K562 (cell line): ENCODE data around the gene ACSS1. TPM values are rescaled to one million over a fixed set of nuclear protein-coding genes. Genes with fewer than 3 reads are reported as not detected.

Source experiments
- ATAC-seq: fragments of 200-7000 bp; cut with Tn5 transposase; 3 replicates; pipeline ENCODE4 v1.9.1; 2020; ENCODE audit warnings: moderate library complexity
- BruUV-seq: library from RNA; stranded (reverse); fragments of 400-500 nt; replicated peaks from 2 replicates; lab custom pipeline; 2021; lab: Mats Ljungman, UMichigan
- CTCF ChIA-PET: fragments of 300-600 bp; formaldehyde crosslinking; extraction: SDS; loops from one replicate; lab custom pipeline; 2021; ENCODE audit warnings: low intra/inter-chr PET ratio; lab: Yijun Ruan, JAX
- POLR2A ChIA-PET: fragments of 300-600, 350-650 bp; sonication (Branson Sonifier 250); formaldehyde crosslinking; extraction: SDS; loops from one replicate; lab custom pipeline; 2021; ENCODE audit warnings: antibody characterized with exemption, inconsistent platforms; lab: Yijun Ruan, JAX
- DNase-seq, 4 experiments: peaks; one replicate each; pipeline versions ENCODE4 v3.0.0 to v3.0.0-alpha.2; 2011 to 2018; ENCODE audit warnings: low spot score in 3 of 4, mixed read lengths in 3 of 4; ENCODE audit errors: extremely low read depth in 1 of 4
- FAIRE-seq: peaks from 2 replicates; lab custom pipeline; 2011; peaks lifted over from hg19 to GRCh38; lab: Jason Lieb, UNC
- H2AFZ ChIP-seq: 2 replicates; pipeline ENCODE4 v1.6.0; 2011; ENCODE audit warnings: low read depth, low read length, control low read depth, inconsistent platforms
- H3K27ac ChIP-seq: fragments of 200-600 bp; 3 replicates; pipeline ENCODE4 v1.8.0; 2011; ENCODE audit warnings: low read depth, mild to moderate bottlenecking, control low read depth, inconsistent platforms, low read length, moderate library complexity, mixed read lengths; ENCODE audit errors: extremely low read depth
- H3K27me3 ChIP-seq, 2 experiments: fragments of 300-600 bp in 1 of 2; 2 replicates in 1 of 2; 3 replicates in 1 of 2; pipeline versions ENCODE4 v1.6.0 to v1.8.0; 2011; ENCODE audit warnings: inconsistent platforms in 2 of 2, low read length in 2 of 2, mild to moderate bottlenecking in 1 of 2, mixed read lengths in 1 of 2, moderate library complexity in 1 of 2; ENCODE audit not compliant: control insufficient read depth in 2 of 2, insufficient read depth in 2 of 2
- H3K36me3 ChIP-seq: fragments of 300-600 bp; 3 replicates; pipeline ENCODE4 v1.8.0; 2011; ENCODE audit warnings: mild to moderate bottlenecking, low read length, inconsistent platforms; ENCODE audit not compliant: control insufficient read depth, insufficient read depth
- H3K4me1 ChIP-seq, 2 experiments: fragments of 200-600 bp in 1 of 2; replicated peaks in 1 of 2; 2 replicates in 1 of 2; 3 replicates in 1 of 2; pipeline versions ENCODE4 v1.5.1 to v1.8.0; 2011; ENCODE audit warnings: inconsistent platforms in 2 of 2, low read length in 2 of 2, mild to moderate bottlenecking in 1 of 2, mixed read lengths in 1 of 2, moderate library complexity in 1 of 2; ENCODE audit not compliant: control insufficient read depth in 2 of 2, insufficient read depth in 2 of 2
- H3K4me2 ChIP-seq: 2 replicates; pipeline ENCODE4 v1.6.1; 2011; ENCODE audit warnings: low read length, control low read depth, inconsistent platforms, mixed read lengths; ENCODE audit not compliant: insufficient read depth
- H3K4me3 ChIP-seq: fragments of 200-600 bp; sonication (generic), shearing (Covaris generic); 2 replicates; pipeline ENCODE4 v1.5.1; 2016; ENCODE audit warnings: control low read depth, inconsistent platforms
- H3K79me2 ChIP-seq: fragments of 200-600 bp; 3 replicates; pipeline ENCODE4 v1.8.0; 2011; ENCODE audit warnings: low read length, inconsistent platforms; ENCODE audit not compliant: control insufficient read depth, insufficient read depth
- H3K9ac ChIP-seq, 2 experiments: 2 replicates each; pipeline versions ENCODE4 v1.6.0 to v1.6.1; 2011; ENCODE audit warnings: low read depth in 2 of 2, low read length in 2 of 2, control low read depth in 1 of 2, inconsistent platforms in 1 of 2, mild to moderate bottlenecking in 1 of 2, mixed read lengths in 1 of 2; ENCODE audit not compliant: insufficient read depth in 1 of 2
- H3K9me1 ChIP-seq: one replicate; pipeline ENCODE4 v1.6.0; 2011; ENCODE audit warnings: inconsistent platforms, mild to moderate bottlenecking, low read length, moderate library complexity; ENCODE audit not compliant: control insufficient read depth, insufficient read depth
- H3K9me3 ChIP-seq: replicated peaks from 2 replicates; pipeline ENCODE4 v1.5.1; 2011; ENCODE audit warnings: low read depth, low read length, inconsistent platforms; ENCODE audit not compliant: control insufficient read depth, insufficient read depth
- H4K20me1 ChIP-seq: replicated peaks from 2 replicates; pipeline ENCODE4 v1.6.1; 2011; ENCODE audit warnings: low read length, inconsistent platforms, mixed read lengths; ENCODE audit not compliant: control insufficient read depth, insufficient read depth
- BHLHE40 ChIP-seq: IDR thresholded peaks from 2 replicates; pipeline ENCODE4 v1.6.1; 2011; ENCODE audit warnings: low read length, improper control_type of control experiment
- EP300 ChIP-seq: IDR thresholded peaks from 2 replicates; pipeline ENCODE4 v1.6.1; 2012; ENCODE audit warnings: low read length, improper control_type of control experiment
- HOXB6 ChIP-seq: fragments of 250-450 bp; sonication (Bioruptor Pico); IDR thresholded peaks from 2 replicates; pipeline ENCODE4 v1.5.1; 2022; ENCODE audit warnings: mild to moderate bottlenecking, borderline replicate concordance
- MYC ChIP-seq, 2 experiments: fragments of 250-450 bp in 1 of 2; sonication (Bioruptor Pico) in 1 of 2; IDR thresholded peaks; 2 replicates each; pipeline versions ENCODE4 v1.5.1 to v1.6.1; 2012 to 2021; ENCODE audit warnings: low read depth in 2 of 2, borderline replicate concordance in 1 of 2, improper control_type of control experiment in 1 of 2, low read length in 1 of 2, mild to moderate bottlenecking in 1 of 2, moderate library complexity in 1 of 2
- SIRT6 ChIP-seq: IDR thresholded peaks from one replicate; pipeline ENCODE4 v1.6.1; 2012; ENCODE audit warnings: low read depth, mild to moderate bottlenecking, control low read depth, inconsistent platforms, low read length, moderate library complexity
- TRIM25 ChIP-seq: fragments of 450-650 bp; IDR thresholded peaks from 2 replicates; pipeline ENCODE4 v1.7.0; 2016; ENCODE audit warnings: borderline replicate concordance
- TSC22D4 ChIP-seq: fragments of 450-650 bp; IDR thresholded peaks from 2 replicates; pipeline ENCODE4 v1.6.1; 2016; ENCODE audit warnings: missing genetic modification characterization, missing biosample characterization, control low read depth
- ZFP36 ChIP-seq: fragments of 150-350 bp; IDR thresholded peaks from 2 replicates; pipeline ENCODE4 v1.6.1; 2018; ENCODE audit warnings: low read length, low read depth; ENCODE audit not compliant: partially characterized antibody
- ZNF384 ChIP-seq: IDR thresholded peaks from 2 replicates; pipeline ENCODE4 v1.6.1; 2012; ENCODE audit warnings: low read depth, low read length, improper control_type of control experiment
- WGBS: fragments of 100-300 bp; shearing (Covaris generic); methylation state at CpG from one replicate; pipeline ENCODE4 v1.1.6; 2016; ENCODE audit warnings: low coverage, mixed read lengths; ENCODE audit not compliant: insufficient coverage; ENCODE audit errors: missing lambda C conversion rate; 5-methylcytosine and 5-hydroxymethylcytosine counted together
- in situ Hi-C: fragments of 300-500 bp; cut with MboI; formaldehyde crosslinking; loops from 4 replicates; pipeline ENCODE4 v1.15.0; 2018; ENCODE audit warnings: inconsistent platforms, mixed read lengths
- intact Hi-C: fragments of 100-400 bp; cut with micrococcal nuclease; formaldehyde crosslinking; loops from 2 replicates; pipeline ENCODE4 v1.14.2; 2022
- polyA plus RNA-seq, 8 experiments: library from polyadenylated mRNA; depleted of rRNA in 4 of 8; stranded (reverse) in 5 of 8; unstranded in 3 of 8; fragments of >200 nt; fragmentation: Nextera tagmentation in 2 of 8; fragmentation: Illumina TruSeq in 1 of 8; extraction: Ambion mirVana in 2 of 8; extraction: Trizol in 1 of 8; gene quantifications; 2 replicates each; pipeline versions ENCODE4 v1.2.1 to v1.2.3, GENCODE V29; 2011 to 2014; ENCODE audit warnings: inconsistent platforms in 1 of 8, missing spikeins in 1 of 8
- total RNA-seq, 7 experiments: library from RNA; depleted of rRNA in 6 of 7; stranded (reverse); fragments of >200 nt in 6 of 7; fragmentation: Illumina TruSeq in 2 of 7; extraction: Trizol in 2 of 7; gene quantifications; 2 replicates each; pipeline versions ENCODE4 v1.2.1 to v1.2.3, GENCODE V29; 2011 to 2021; ENCODE audit warnings: low replicate concordance in 1 of 7

Gene ACSS1
- total and polyA plus RNA-seq, 9 of the 15 experiments (the other 6 are each of a cell fraction or from before 2014, with no cell fraction given), result 0.07 to 2.1 (median 0.27) TPM; not detected in 3

DNA sequence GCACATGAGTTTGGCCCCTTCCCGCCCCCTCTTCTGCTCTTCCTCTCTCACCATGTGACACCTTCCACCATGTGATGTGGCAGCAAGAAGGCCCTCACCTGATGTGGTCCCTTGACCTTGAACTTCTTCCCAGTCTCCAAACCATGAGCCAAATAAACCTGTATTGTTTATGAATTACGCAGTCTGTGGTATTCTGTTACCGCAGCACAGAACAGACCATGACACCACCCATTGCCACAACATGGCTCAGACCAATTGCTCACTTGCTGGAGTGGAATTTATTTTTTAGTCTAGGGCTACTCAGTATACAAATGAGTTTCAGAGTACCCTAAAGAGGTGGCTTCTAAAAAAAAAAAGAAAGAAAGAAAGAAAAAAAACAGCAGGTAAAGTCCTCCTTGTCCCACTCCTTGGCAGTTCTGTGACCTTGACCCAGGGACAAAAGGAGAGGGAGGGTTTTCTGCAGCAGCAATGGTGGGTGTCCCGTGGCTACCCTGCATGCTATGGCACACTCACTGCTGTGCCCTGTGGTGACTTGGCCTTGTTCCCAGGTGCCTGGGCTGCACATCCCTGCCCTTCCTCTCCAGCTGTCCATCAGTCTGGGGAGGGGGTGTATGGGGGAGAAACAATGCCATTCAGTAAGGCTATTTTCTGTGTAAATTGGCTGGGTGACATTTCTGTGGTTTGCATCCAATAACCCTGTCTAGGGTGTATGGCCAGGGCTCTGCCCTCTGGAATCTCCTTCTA lies 29.4 kb upstream of the ACSS1 start (continued):
- no peak for TF ChIP-seq TRIM25
- no peak for TF ChIP-seq ZFP36
- TF ChIP-seq TSC22D4 (tag), result no peak
- TF ChIP-seq, all 486 proteins: peak for 0

DNA sequence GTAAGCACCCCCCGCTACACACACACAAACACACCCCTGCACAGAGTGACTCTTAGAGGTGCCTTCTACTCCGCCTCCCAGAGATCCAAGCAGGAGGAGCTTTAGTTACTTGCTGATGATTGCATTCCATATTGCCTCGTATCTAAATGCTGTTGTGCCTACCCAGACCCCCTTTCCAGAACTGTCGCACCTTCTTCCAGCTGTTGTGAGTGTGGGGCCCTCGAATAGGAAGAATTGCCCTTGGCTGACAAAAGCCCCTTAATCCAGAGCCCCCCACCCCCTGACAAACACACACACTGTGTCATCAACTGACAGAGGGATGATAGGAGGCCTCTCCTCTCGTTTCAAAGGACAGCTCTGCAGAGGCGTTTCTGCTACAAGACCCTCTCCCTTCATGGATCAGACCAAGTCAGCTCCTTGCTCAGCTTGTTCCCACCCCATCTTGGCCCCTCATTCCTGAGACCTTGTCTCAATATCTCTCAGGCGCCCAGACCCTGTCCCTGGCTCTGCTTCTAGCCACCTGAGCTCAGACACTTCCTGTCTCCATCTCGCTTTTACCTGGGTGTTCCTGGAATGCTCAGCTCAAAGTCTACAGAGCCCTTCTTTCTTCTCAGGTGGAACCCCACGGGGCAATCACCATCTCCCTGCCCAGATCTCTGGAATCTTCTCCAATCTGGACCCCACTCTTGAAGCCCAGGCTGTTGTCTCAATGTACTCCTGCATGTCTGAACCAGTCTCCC lies 28.0 kb upstream of the ACSS1 start:
- Histone ChIP-seq H3K9me1 (no peaks in the 10 kb centered on the region), H3K4me3 (no peak overlapping the region), H3K4me2 (no peak overlapping the region), H3K4me1 (no peaks in the 10 kb centered on the region; a peak in 1 of 5 replicates), H4K20me1 (no peaks in the 10 kb centered on the region; the same call in 1 of the 2 replicates), H3K27me3 (peaks cover 2 to 34% of the 10 kb centered on the region in 2 experiments; a peak in 3 of 5 replicates), H3K27ac (no peak overlapping the region), H3K79me2 (no peaks in the 10 kb centered on the region), H3K9me3 (no peaks in the 10 kb centered on the region), H3K9ac (no peak overlapping the region), H2AFZ (no peak overlapping the region), H3K36me3 (no peaks in the 10 kb centered on the region)
- no peak for DNase-seq
- intact Hi-C loops, result no loop called here
- BruUV-seq, result no TSS peak
- ATAC-seq, result no peak
- CTCF ChIA-PET, result no interaction called here
- POLR2A ChIA-PET, result interaction anchor here (0.6 kb wide), 1 partner anchor 25 kb away, joined by 3 read pairs; no protein-coding TSS in a partner anchor
- FAIRE-seq, result no peak
- in situ Hi-C loops, result no loop called here
- 3% methylated on average over 9 of the region's 10 CpGs for WGBS
- TF ChIP-seq EP300 (no peak), SIRT6 (no peak), MYC (IDR thresholded peaks at IDR 0.05; ENCODE audit: low read depth, low read length) (no peak), MYC (CRISPR knock-in tag; IDR thresholded peaks at IDR 0.05; ENCODE audit: borderline replicate concordance, low read depth) (no peak), HOXB6 (CRISPR knock-in tag) (no peak), BHLHE40 (no peak), ZNF384 (no peak)
